ENCODE data around the gene MMP17. TPM values are rescaled to one million over a fixed set of nuclear protein-coding genes. Genes with fewer than 3 reads are reported as not detected.

The MMP17 gene
- total and polyA plus RNA-seq, 2 of the 4 experiments (the other 2 are of a cell fraction): 1.4 to 11.8 TPM

- TF ChIP-seq NFE2L2 (IDR thresholded peaks at IDR 0.05; ENCODE audit: low read depth, low read length): no peak
- TF ChIP-seq RCOR1 (IDR thresholded peaks at IDR 0.05; ENCODE audit: insufficient replicate concordance, low read length): no peak
- no peak for TF ChIP-seq RAD21 (IDR thresholded peaks at IDR 0.05; ENCODE audit: low read length)
- TF ChIP-seq CHD1 (IDR thresholded peaks at IDR 0.05; ENCODE audit: low read depth, low read length): no peak
- no peak for TF ChIP-seq ELK1 (IDR thresholded peaks at IDR 0.05; ENCODE audit: borderline replicate concordance, low read depth, low read length)
- TF ChIP-seq BHLHE40 (IDR thresholded peaks at IDR 0.05; ENCODE audit: low read depth, low read length): no peak
These were observed 42.3 kb upstream of the MMP17 start (continued) for GRCh38 chr12:131785763-131786330.
